ENCODE results near the gene ETV6.

DNA sequence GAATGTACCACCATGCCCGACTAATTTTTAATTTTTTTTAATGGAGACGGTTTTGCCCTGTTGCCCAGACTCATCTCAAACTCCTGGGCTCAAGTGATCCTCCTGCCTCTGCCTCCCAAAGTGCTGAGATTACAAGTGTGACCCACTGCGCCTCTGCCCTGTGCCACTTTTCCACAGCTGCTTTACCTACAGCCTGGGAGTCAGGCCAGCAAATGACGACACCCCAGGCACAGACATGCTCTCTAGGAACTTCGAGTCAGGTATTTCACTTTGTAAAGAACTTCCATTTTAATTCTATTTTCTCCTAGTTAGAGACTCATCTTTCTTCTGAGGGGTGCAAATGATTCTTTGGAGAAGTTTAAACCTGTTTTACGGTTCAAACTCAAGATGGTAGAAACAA is 89.0 kb downstream of the ETV6 start:
- TF ChIP-seq CTCF (IDR thresholded peaks at IDR 0.05) (no peak), POLR2A (IDR thresholded peaks at IDR 0.05) (no peak), POLR2AphosphoS5 (IDR thresholded peaks at IDR 0.05) (no peak)
